B cell (primary cell): ENCODE data around the gene CD19. TPM values are rescaled to one million over a fixed set of nuclear protein-coding genes. Genes with fewer than 3 reads are reported as not detected.
"Not testable (repeated sequence)": the region's sequence is repeated elsewhere in the genome, so short reads cannot be mapped to it uniquely, and the experiment has no call there.

ENCODE experiments used
- ATAC-seq: fragments of 200-7000 bp; cut with Tn5 transposase; one replicate; pipeline ENCODE4 v1.10.0; 2021; ENCODE audit warnings: low read depth, mild to moderate bottlenecking, moderate number of reproducible peaks, moderate library complexity
- CTCF ChIA-PET: fragments of 350-600 bp; sonication (Branson Sonifier 250); formaldehyde crosslinking; loops from one replicate; lab custom pipeline; 2021; ENCODE audit warnings: antibody characterized with exemption, inconsistent platforms; lab: Charles Lee
- POLR2A ChIA-PET: fragments of 350-600 bp; sonication (Branson Sonifier 250); formaldehyde crosslinking; loops from one replicate; lab custom pipeline; 2021; ENCODE audit warnings: antibody characterized with exemption; lab: Charles Lee
- DNase-seq: peaks from one replicate; pipeline ENCODE4 v3.0.0; 2013
- H2AFZ ChIP-seq: 2 replicates; pipeline ENCODE4 v1.6.1; 2012; ENCODE audit warnings: mild to moderate bottlenecking, low read depth, low read length; ENCODE audit not compliant: insufficient read depth, poor library complexity, severe bottlenecking
- H3K27ac ChIP-seq, 2 donors: 1 replicate in 1 of 2; 2 replicates in 1 of 2; pipeline ENCODE4 v1.5.1; 2012 to 2013; ENCODE audit warnings: low read length in 2 of 2, mild to moderate bottlenecking in 2 of 2, moderate library complexity in 1 of 2
- H3K27me3 ChIP-seq, 4 experiments: fragments of 200-600 bp in 1 of 4; sonication (generic) in 1 of 4; replicated peaks in 1 of 4; 1 replicate in 2 of 4; 2 replicates in 2 of 4; pipeline versions ENCODE4 v1.6.1 to v1.7.0; 2013 to 2016; ENCODE audit warnings: low read length in 3 of 4, mild to moderate bottlenecking in 2 of 4, mixed read lengths in 1 of 4, moderate library complexity in 1 of 4; ENCODE audit not compliant: insufficient read depth in 4 of 4, control insufficient read depth in 3 of 4; ENCODE audit errors: control extremely low read depth in 1 of 4
- H3K36me3 ChIP-seq, 2 experiments: replicated peaks in 1 of 2; 1 replicate in 1 of 2; 2 replicates in 1 of 2; pipeline versions ENCODE4 v1.6.1 to v1.7.1; 2013; ENCODE audit warnings: low read length in 1 of 2; ENCODE audit not compliant: insufficient read depth in 2 of 2, control insufficient read depth in 1 of 2; ENCODE audit errors: control extremely low read depth in 1 of 2, extremely low read depth in 1 of 2
- H3K4me1 ChIP-seq, 2 donors: fragments of 200-600 bp in 1 of 2; sonication (generic) in 1 of 2; 1 replicate in 1 of 2; 2 replicates in 1 of 2; pipeline versions ENCODE4 v1.5.1 to v1.6.1; 2013 to 2017; ENCODE audit warnings: low read length in 2 of 2; ENCODE audit not compliant: control insufficient read depth in 2 of 2, insufficient read depth in 2 of 2
- H3K4me2 ChIP-seq: replicated peaks from 2 replicates; pipeline ENCODE3; 2012; ENCODE audit warnings: mild to moderate bottlenecking, low read depth, low read length; ENCODE audit not compliant: poor library complexity, severe bottlenecking
- H3K4me3 ChIP-seq, 5 experiments: fragments of 200-600 bp in 1 of 5; sonication (generic) in 1 of 5; 1 replicate in 3 of 5; 2 replicates in 2 of 5; pipeline versions ENCODE4 v1.5.1 to v1.7.0; 2011 to 2016; ENCODE audit warnings: low read length in 4 of 5, mild to moderate bottlenecking in 4 of 5, low read depth in 2 of 5, control low read depth in 1 of 5, moderate library complexity in 1 of 5; ENCODE audit not compliant: insufficient read depth in 1 of 5; ENCODE audit errors: control extremely low read depth in 1 of 5, extremely low read depth in 1 of 5
- H3K79me2 ChIP-seq: fragments of 200-600 bp; sonication (generic); one replicate; pipeline ENCODE4 v1.6.0; 2016; ENCODE audit warnings: low read length; ENCODE audit not compliant: control insufficient read depth, insufficient read depth
- H3K9ac ChIP-seq: fragments of 200-600 bp; sonication (generic); 2 replicates; pipeline ENCODE4 v1.6.1; 2017; ENCODE audit warnings: mild to moderate bottlenecking, low read length, moderate library complexity
- H3K9me3 ChIP-seq, 3 donors: one replicate each; pipeline versions ENCODE4 v1.6.1 to v1.7.1; 2013; ENCODE audit warnings: low read length in 2 of 3; ENCODE audit not compliant: control insufficient read depth in 2 of 3, insufficient read depth in 1 of 3; ENCODE audit errors: control extremely low read depth in 1 of 3
- H4K20me1 ChIP-seq: 2 replicates; pipeline ENCODE4 v1.6.0; 2012; ENCODE audit warnings: mild to moderate bottlenecking, low read length; ENCODE audit not compliant: insufficient read depth, control insufficient read depth, poor library complexity, severe bottlenecking
- H3K27ac Mint-ChIP-seq: one replicate; pipeline ENCODE4 v1.8.0; 2021; ENCODE audit warnings: mixed read lengths
- H3K27me3 Mint-ChIP-seq: one replicate; pipeline ENCODE4 v1.8.0; 2021; ENCODE audit warnings: mixed read lengths
- H3K4me1 Mint-ChIP-seq: one replicate; pipeline ENCODE4 v1.8.0; 2021; ENCODE audit warnings: mixed read lengths
- H3K4me3 Mint-ChIP-seq: one replicate; pipeline ENCODE4 v1.8.0; 2021; ENCODE audit warnings: mixed read lengths
- H3K9me3 Mint-ChIP-seq: one replicate; pipeline ENCODE4 v1.8.0; 2022; ENCODE audit warnings: mixed read lengths; ENCODE audit not compliant: insufficient read depth
- EZH2 ChIP-seq: IDR thresholded peaks from 2 replicates; pipeline ENCODE4 v1.6.1; 2012; ENCODE audit warnings: borderline replicate concordance, low read depth, mild to moderate bottlenecking, moderate library complexity, low read length; ENCODE audit not compliant: insufficient read depth, poor library complexity, severe bottlenecking
- WGBS: methylation state at CpG from one replicate; pipeline ENCODE4 v1.1.5; 2013; ENCODE audit warnings: missing lambda C conversion rate; ENCODE audit not compliant: insufficient coverage; 5-methylcytosine and 5-hydroxymethylcytosine counted together
- intact Hi-C: fragments of 100-400 bp; cut with micrococcal nuclease; formaldehyde crosslinking; loops from one replicate; pipeline ENCODE4 v1.10.0; 2022
- polyA plus RNA-seq: library from polyadenylated mRNA; depleted of rRNA; stranded (reverse); fragments of >200 nt; gene quantifications from 2 replicates; pipeline ENCODE4 v1.2.3, GENCODE V29; 2012
- total RNA-seq, 2 donors: library from RNA; stranded (reverse); fragments of 120-200 nt in 1 of 2; gene quantifications; 1 replicate in 1 of 2; 2 replicates in 1 of 2; pipeline versions ENCODE4 v1.2.3 to v1.2.4, GENCODE V29; 2013 to 2022
- TF ChIP-seq, protein P1 (sequence below): fragments of 200-600 bp; IDR thresholded peaks from one replicate; pipeline ENCODE4 v1.8.0; 2022; ENCODE audit warnings: antibody characterized with exemption, mild to moderate bottlenecking

The CD19 gene
- total and polyA plus RNA-seq, 2 donors (not counting 1 experiment from before 2014, with no cell fraction given) = 306 to 478 TPM

- Histone ChIP-seq H3K27me3 (no peaks in the 10 kb centered on the region), H3K79me2 (peaks cover 26% of the 10 kb centered on the region), H3K4me1 (peaks cover 35 to 69% of the 10 kb centered on the region in 2 donors), H3K36me3 (peaks cover 2 to 15% of the 10 kb centered on the region in 2 experiments), H3K4me3 (peak overlapping the region; percentile 58 to 97 (median 92)), H3K27ac (peak overlapping the region; percentile 87 to 91), H4K20me1 (peaks cover 13% of the 10 kb centered on the region), H3K9me3 (no peaks in the 10 kb centered on the region), H2AFZ (peak overlapping the region; percentile 89), H3K9ac (peak overlapping the region; percentile 94), H3K4me2 (peak overlapping the region; percentile 82)
- under 1% methylated on average over 41 of the region's 48 CpGs for WGBS
- Mint-ChIP-seq H3K27me3 (no peaks in the 10 kb centered on the region), H3K4me1 (peaks cover 56% of the 10 kb centered on the region), H3K9me3 (no peaks in the 10 kb centered on the region), H3K4me3 (peak overlapping the region; percentile 95), H3K27ac (peak overlapping the region; percentile 98)
- ATAC-seq = peak; percentile 29
- CTCF ChIA-PET = interaction anchor here (1.4 to 7.7 kb wide), 3 partner anchors 11 to 46 kb away, joined by 4 to 114 read pairs (median 14); no protein-coding TSS in a partner anchor
- peak; percentile 89 for DNase-seq
- TF ChIP-seq, protein P1, sequence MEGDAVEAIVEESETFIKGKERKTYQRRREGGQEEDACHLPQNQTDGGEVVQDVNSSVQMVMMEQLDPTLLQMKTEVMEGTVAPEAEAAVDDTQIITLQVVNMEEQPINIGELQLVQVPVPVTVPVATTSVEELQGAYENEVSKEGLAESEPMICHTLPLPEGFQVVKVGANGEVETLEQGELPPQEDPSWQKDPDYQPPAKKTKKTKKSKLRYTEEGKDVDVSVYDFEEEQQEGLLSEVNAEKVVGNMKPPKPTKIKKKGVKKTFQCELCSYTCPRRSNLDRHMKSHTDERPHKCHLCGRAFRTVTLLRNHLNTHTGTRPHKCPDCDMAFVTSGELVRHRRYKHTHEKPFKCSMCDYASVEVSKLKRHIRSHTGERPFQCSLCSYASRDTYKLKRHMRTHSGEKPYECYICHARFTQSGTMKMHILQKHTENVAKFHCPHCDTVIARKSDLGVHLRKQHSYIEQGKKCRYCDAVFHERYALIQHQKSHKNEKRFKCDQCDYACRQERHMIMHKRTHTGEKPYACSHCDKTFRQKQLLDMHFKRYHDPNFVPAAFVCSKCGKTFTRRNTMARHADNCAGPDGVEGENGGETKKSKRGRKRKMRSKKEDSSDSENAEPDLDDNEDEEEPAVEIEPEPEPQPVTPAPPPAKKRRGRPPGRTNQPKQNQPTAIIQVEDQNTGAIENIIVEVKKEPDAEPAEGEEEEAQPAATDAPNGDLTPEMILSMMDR = no peak
- no peak for TF ChIP-seq EZH2
- POLR2A ChIA-PET = interaction anchor here (0.6 to 5.1 kb wide), 10 partner anchors 11 to 1167 kb away, joined by 3 to 26 read pairs (median 8); partner anchors contain the start of genes APOBR, ATXN2L, NFATC2IP and SH2B1
- intact Hi-C loops = loop anchor here (1.0 to 10.0 kb wide), 4 partner anchors 45 to 1997 kb away; partner anchors contain the start of genes FBXL19, MYL11, SH2B1 and TBC1D10B
Measured at GRCh38 chr16:28925386-28926228, 6.2 kb upstream of the CD19 start.

GRCh38 chr16:28926284-28926683 lies 5.5 kb upstream of the CD19 start:
- intact Hi-C loops = loop anchor here (10.0 kb wide), 1 partner anchor 1449 kb away; the partner anchor contains the start of genes MYL11 and TBC1D10B
- peaks cover 59% of the 10 kb centered on the region for H3K4me1 Mint-ChIP-seq
- H4K20me1 ChIP-seq, ATAC-seq, H3K36me3 ChIP-seq, DNase-seq, H3K9me3 Mint-ChIP-seq, H3K9me3 ChIP-seq, H3K27me3 Mint-ChIP-seq, H2AFZ ChIP-seq, H3K27me3 ChIP-seq: not testable (repeated sequence)
- Histone ChIP-seq H3K4me2 (peak overlapping the region; percentile 82), H3K4me1 (peaks cover 42 to 71% of the 10 kb centered on the region in 2 donors), H3K27ac (peak overlapping the region; percentile 87 to 91), H3K9ac (peak overlapping the region; percentile 94), H3K79me2 (peaks cover 19% of the 10 kb centered on the region), H3K4me3 (peak overlapping the region in 4 of 5 experiments; percentile 58 to 97 (median 80))
- peak overlapping the region; percentile 95 for H3K4me3 Mint-ChIP-seq
- H3K27ac Mint-ChIP-seq = peak overlapping the region; percentile 98
- no CpG with 5 or more reads among the region's 2 CpGs for WGBS
- CTCF ChIA-PET = interaction anchor here (1.4 to 7.7 kb wide), 3 partner anchors 10 to 47 kb away, joined by 4 to 114 read pairs (median 6); no protein-coding TSS in a partner anchor
- POLR2A ChIA-PET = interaction anchor here (0.6 to 5.1 kb wide), 7 partner anchors 10 to 1166 kb away, joined by 3 to 26 read pairs (median 4); partner anchors contain the start of gene TUFM
